Activated CD4-positive, alpha-beta memory T cell treated with anti-CD3 and anti-CD28 coated beads, Interleukin-2, amount 10 ng/mL, durations not matched to agents 7 days and 5 days (primary cell): Measurements from ENCODE around the gene PTPN2. TPM values are rescaled to one million over a fixed set of nuclear protein-coding genes. Genes with fewer than 3 reads are reported as not detected.
"Not testable (repeated sequence)": the region's sequence is repeated elsewhere in the genome, so short reads cannot be mapped to it uniquely, and the experiment has no call there.

Experiments
- CTCF ChIA-PET: fragments of 350-600 bp; sonication (Branson Sonifier 250); formaldehyde crosslinking; loops from one replicate; lab custom pipeline; 2021; ENCODE audit warnings: antibody characterized with exemption, inconsistent platforms; lab: Charles Lee
- POLR2A ChIA-PET: fragments of 350-600 bp; sonication (Branson Sonifier 250); formaldehyde crosslinking; loops from one replicate; lab custom pipeline; 2021; ENCODE audit warnings: antibody characterized with exemption; lab: Charles Lee
- DNase-seq: peaks from one replicate; pipeline ENCODE4 v3.0.0-alpha.2; 2020
- H3K27ac Mint-ChIP-seq: one replicate; pipeline ENCODE4 v1.8.0; 2021; ENCODE audit warnings: mild to moderate bottlenecking, mixed read lengths
- H3K27me3 Mint-ChIP-seq: one replicate; pipeline ENCODE4 v1.8.0; 2021; ENCODE audit warnings: mixed read lengths
- H3K36me3 Mint-ChIP-seq: one replicate; pipeline ENCODE4 v1.8.0; 2021; ENCODE audit warnings: low read depth, mixed read lengths
- H3K4me1 Mint-ChIP-seq: one replicate; pipeline ENCODE4 v1.8.0; 2021; ENCODE audit warnings: mixed read lengths
- H3K4me3 Mint-ChIP-seq: one replicate; pipeline ENCODE4 v1.8.0; 2021; ENCODE audit warnings: mild to moderate bottlenecking, mixed read lengths
- H3K9me3 Mint-ChIP-seq: one replicate; pipeline ENCODE4 v1.8.0; 2021; ENCODE audit warnings: mixed read lengths
- total RNA-seq, 2 experiments: library from RNA; stranded (reverse); gene quantifications; one replicate each; pipeline ENCODE4 v1.2.3, GENCODE V29; 2021

The PTPN2 gene
- total RNA-seq, 2 experiments from 2014 or later = 82.9 to 90.8 TPM

DNA sequence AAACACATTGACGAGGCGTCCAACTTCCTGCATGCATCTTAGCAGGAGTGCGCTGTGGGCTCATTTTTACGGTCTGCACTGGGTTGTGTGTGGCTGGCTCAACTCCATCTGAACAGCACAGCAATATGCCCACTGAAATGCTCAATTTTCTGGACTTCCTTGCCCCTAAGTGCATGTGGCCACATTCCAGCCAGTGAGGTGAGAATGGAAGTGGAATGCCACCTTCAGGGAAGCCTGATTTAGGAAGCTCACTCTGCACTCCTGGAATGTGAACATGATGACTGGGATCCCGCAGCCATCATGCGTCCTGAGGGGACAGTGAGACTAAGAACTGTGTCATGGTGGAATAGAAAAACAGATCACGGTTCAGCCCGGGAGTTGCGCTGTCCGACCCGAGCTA, 105.0 kb downstream of the PTPN2 start:
- no peak overlapping the region for H3K4me3 Mint-ChIP-seq
- no peak overlapping the region for H3K27ac Mint-ChIP-seq
- peaks cover 5% of the 10 kb centered on the region for H3K36me3 Mint-ChIP-seq
- H3K4me1 Mint-ChIP-seq = peaks cover 6% of the 10 kb centered on the region
- ChIA-PET POLR2A (no interaction called here), CTCF (interaction anchor here (1.3 kb wide), 2 partner anchors 41 to 155 kb away, joined by 3 read pairs; no protein-coding TSS in a partner anchor)
- no peak for DNase-seq
- peaks cover 4% of the 10 kb centered on the region for H3K9me3 Mint-ChIP-seq
- no peaks in the 10 kb centered on the region for H3K27me3 Mint-ChIP-seq

DNA sequence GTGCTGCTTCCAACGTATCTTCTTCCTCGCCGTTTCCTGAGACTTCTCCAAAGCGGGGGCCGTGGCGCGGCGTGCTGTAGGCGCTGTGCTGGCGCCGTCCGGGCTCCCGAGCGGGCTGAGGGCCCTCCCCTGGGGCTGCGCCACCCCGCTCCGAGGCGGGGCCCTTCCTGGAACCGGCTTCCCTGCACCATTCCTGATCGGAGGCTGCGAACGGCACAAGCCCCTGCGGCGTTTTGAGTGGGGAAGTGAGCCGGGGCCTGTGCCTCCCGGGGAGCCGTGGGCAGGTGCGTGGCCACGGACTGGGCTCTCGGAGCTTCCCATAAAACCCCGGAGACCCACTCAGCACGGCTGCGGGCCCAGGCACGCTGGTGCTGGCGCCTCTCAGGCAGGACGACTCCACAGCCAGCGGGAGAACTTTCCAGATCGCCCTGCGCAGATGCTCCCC, 106.5 kb downstream of the PTPN2 start:
- no peak for DNase-seq
- Mint-ChIP-seq H3K27ac (no peak overlapping the region), H3K4me3 (peak overlapping the region; percentile 47), H3K27me3 (no peaks in the 10 kb centered on the region), H3K9me3 (peaks cover 4% of the 10 kb centered on the region), H3K4me1 (peaks cover 9% of the 10 kb centered on the region), H3K36me3 (peaks cover 3% of the 10 kb centered on the region)
- POLR2A ChIA-PET = interaction anchor here (3.7 kb wide), 1 partner anchor 106 kb away, joined by 41 read pairs; the partner anchor contains the start of gene PTPN2
- CTCF ChIA-PET = no interaction called here

DNA sequence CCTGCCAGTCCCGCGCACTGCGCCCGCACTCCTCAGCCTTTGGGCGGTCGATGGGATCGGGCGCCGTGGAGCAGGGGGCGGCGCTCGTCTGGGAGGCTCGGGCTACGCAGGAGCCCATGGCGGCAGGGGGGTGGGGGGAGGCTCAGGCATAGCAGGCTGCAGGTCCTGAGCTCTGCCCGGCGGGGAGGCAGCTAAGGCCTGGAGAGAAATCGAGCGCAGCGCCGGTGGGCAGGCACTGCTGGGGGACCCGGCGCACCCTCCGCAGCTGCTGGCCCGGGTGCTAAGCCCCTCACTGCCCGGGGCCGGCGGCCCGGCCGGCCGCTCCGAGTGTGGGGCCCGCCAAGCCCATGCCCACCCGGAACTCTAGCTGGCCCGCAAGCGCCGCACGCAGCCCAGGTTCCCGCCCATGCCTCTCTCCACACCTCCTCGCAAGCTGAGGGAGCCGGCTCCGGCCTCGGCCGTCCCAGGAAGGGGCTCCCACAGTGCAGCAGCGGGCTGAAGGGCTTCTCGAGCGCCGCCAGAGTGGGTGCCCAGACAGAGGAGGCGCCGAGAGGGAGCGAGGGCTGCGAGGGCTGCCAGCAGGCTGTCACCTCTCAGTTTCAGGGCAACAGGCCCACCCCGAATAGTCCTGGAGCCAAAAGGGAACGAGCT, 107.1 kb downstream of the PTPN2 start:
- H3K4me3 Mint-ChIP-seq = peak overlapping the region; percentile 47
- ChIA-PET CTCF (interaction anchor here (1.0 to 1.5 kb wide), 2 partner anchors 110 to 113 kb away, joined by 3 read pairs; no protein-coding TSS in a partner anchor), POLR2A (interaction anchor here (0.8 to 3.7 kb wide), 7 partner anchors 32 to 927 kb away, joined by 3 to 41 read pairs (median 4); partner anchors contain the start of genes CEP76, PSMG2 and PTPN2)
- no peaks in the 10 kb centered on the region for H3K27me3 Mint-ChIP-seq
- DNase-seq = no peak
- H3K27ac Mint-ChIP-seq = no peak overlapping the region
- peaks cover 9% of the 10 kb centered on the region for H3K4me1 Mint-ChIP-seq
- peaks cover 4% of the 10 kb centered on the region for H3K9me3 Mint-ChIP-seq
- peaks cover 3% of the 10 kb centered on the region for H3K36me3 Mint-ChIP-seq

DNA sequence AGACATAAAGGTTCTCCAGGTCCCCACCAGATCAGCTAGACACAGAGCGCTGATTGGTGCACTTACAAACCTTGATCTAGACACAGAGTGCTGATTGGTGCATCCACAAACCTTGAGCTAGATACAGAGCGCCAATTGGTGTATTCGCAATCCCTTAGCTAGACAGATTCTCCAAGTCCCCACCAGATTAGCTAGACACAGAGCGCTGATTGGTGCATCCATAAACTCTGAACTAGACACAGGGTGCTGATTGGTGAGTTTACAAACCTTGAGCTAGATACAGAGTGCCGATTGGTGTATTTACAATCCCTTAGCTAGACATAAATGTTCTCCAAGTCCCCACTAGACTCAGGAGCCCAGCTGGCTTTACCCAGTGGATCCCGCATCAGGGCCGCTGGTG, 107.6 kb downstream of the PTPN2 start:
- H3K36me3 Mint-ChIP-seq, H3K9me3 Mint-ChIP-seq, H3K4me1 Mint-ChIP-seq, H3K27ac Mint-ChIP-seq, DNase-seq, H3K27me3 Mint-ChIP-seq: not testable (repeated sequence)
- peak overlapping the region; percentile 77 for H3K4me3 Mint-ChIP-seq
- ChIA-PET CTCF (interaction anchor here (0.7 to 2.1 kb wide), 6 partner anchors 32 to 158 kb away, joined by 3 to 8 read pairs (median 4); partner anchors contain the start of gene PTPN2), POLR2A (interaction anchor here (0.6 to 3.7 kb wide), 20 partner anchors 7 to 926 kb away, joined by 3 to 41 read pairs (median 4); partner anchors contain the start of genes AFG3L2, CEP76, PSMG2 and PTPN2)

DNA sequence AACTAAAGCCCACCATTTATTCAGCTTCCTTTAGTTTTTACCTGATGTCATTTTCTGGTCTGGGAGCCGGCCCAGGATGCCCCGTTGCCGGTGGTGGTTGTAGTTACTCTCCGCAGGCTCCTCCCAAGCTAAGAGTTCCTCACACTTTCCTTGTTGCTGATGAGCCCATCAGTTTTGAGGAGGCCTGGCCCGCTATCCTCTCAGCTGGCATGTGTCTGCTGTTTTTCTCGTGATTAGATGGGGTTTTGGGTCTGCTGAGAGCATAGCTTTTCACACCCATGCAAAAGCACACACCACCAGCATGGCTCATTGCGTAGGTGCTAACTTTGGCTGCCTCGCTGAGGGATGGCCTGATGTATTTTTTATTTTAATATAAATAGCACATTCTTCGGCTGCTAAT, 109.1 kb downstream of the PTPN2 start:
- Mint-ChIP-seq H3K4me1 (peaks cover 9% of the 10 kb centered on the region), H3K4me3 (peak overlapping the region; percentile 77), H3K9me3 (peaks cover 4% of the 10 kb centered on the region), H3K27ac (peak overlapping the region; percentile 81), H3K36me3 (peaks cover 3% of the 10 kb centered on the region), H3K27me3 (no peaks in the 10 kb centered on the region)
- no peak for DNase-seq
- POLR2A ChIA-PET = interaction anchor here (0.9 to 3.7 kb wide), 11 partner anchors 25 to 866 kb away, joined by 3 to 41 read pairs (median 4); partner anchors contain the start of genes CEP76 and PTPN2
- CTCF ChIA-PET = interaction anchor here (0.6 to 2.1 kb wide), 3 partner anchors 108 to 476 kb away, joined by 3 to 8 read pairs (median 6); partner anchors contain the start of gene PTPN2

DNA sequence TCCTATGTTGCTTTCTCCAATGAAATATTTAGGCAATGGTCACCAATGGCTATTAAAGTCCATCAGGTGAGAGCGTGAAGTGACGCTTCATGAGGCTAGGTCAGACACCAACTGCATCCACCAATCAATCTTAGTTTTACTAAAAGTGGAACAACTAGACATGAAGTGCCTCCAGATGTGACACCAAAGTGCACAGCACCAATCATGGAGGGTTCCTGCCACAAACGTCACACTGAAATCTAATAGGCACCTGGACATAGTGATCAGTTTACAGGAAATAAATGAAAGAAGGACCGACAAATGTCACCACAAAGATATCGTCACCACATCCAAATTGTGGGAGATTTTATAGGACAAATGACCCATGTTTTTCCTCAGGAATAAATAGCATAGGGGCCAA, 110.7 kb downstream of the PTPN2 start:
- Mint-ChIP-seq H3K27me3 (no peaks in the 10 kb centered on the region), H3K4me1 (peaks cover 13% of the 10 kb centered on the region), H3K9me3 (peaks cover 4% of the 10 kb centered on the region), H3K27ac (no peak overlapping the region), H3K36me3 (peaks cover 3% of the 10 kb centered on the region), H3K4me3 (no peak overlapping the region)
- no peak for DNase-seq
- POLR2A ChIA-PET = no interaction called here
- CTCF ChIA-PET = no interaction called here

DNA sequence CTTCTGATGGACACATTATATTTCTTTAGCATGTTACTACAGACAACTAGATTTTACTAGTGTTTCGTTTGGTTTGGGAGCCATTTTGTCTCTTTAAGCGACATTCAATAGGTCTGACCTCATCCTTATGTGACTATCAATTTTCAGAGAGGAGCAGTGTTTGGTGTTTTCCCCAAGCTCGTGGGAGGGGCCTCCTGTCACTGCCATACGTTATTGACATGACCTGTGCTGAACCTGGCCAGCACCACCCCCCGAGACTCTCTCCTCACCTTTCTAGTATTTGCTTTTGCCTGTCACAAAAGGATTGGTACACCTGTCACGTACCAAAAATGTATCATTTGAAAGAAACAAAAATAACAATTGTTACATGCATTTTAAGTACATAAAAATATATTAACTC, 111.9 kb downstream of the PTPN2 start:
- Mint-ChIP-seq H3K36me3 (peaks cover 3% of the 10 kb centered on the region), H3K9me3 (peaks cover 4% of the 10 kb centered on the region), H3K4me3 (no peak overlapping the region), H3K4me1 (peaks cover 15% of the 10 kb centered on the region), H3K27me3 (no peaks in the 10 kb centered on the region), H3K27ac (no peak overlapping the region)
- POLR2A ChIA-PET = no interaction called here
- no peak for DNase-seq
- CTCF ChIA-PET = no interaction called here

DNA sequence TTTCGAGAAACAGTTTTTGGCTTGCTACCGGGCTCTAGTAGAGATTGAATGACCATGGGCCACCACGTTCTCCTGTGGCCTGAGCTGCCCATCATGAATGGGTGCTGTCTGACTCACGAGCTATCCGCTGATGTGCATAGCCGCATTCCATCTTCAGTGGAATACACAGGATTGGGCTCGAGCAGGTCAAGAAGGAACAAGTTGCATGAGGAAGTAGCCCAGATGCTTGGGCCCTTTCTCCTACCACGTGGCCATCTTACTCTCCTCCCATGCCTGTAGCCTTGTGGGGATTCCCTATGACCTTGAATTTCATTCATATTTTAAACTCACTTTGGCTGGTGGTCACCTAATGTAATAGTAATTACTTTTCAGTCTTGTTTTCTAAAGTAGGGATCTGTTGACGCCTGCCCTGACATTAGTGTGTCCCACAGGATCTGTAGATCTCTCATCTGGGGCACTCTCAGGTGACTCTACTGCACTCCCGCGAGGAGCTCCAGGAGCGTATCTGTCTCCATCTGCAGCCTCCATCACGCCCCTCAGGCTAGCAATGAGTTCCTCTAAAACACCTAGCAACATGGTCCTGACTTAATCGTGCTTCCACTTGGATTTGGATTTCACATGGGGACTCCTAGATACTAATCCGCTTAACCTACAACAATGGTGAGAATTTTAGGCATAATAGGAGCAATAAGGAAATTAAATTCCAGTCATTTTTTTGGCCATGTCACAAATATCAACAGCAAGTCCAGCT, 113.4 kb downstream of the PTPN2 start:
- peaks cover 12% of the 10 kb centered on the region for H3K4me1 Mint-ChIP-seq
- no peak for DNase-seq
- H3K4me3 Mint-ChIP-seq = no peak overlapping the region
- POLR2A ChIA-PET = interaction anchor here (1.1 kb wide), 1 partner anchor 113 kb away, joined by 6 read pairs; no protein-coding TSS in a partner anchor
- no peaks in the 10 kb centered on the region for H3K9me3 Mint-ChIP-seq
- CTCF ChIA-PET = no interaction called here
- H3K36me3 Mint-ChIP-seq = peaks cover 3% of the 10 kb centered on the region
- no peaks in the 10 kb centered on the region for H3K27me3 Mint-ChIP-seq
- H3K27ac Mint-ChIP-seq = no peak overlapping the region

DNA sequence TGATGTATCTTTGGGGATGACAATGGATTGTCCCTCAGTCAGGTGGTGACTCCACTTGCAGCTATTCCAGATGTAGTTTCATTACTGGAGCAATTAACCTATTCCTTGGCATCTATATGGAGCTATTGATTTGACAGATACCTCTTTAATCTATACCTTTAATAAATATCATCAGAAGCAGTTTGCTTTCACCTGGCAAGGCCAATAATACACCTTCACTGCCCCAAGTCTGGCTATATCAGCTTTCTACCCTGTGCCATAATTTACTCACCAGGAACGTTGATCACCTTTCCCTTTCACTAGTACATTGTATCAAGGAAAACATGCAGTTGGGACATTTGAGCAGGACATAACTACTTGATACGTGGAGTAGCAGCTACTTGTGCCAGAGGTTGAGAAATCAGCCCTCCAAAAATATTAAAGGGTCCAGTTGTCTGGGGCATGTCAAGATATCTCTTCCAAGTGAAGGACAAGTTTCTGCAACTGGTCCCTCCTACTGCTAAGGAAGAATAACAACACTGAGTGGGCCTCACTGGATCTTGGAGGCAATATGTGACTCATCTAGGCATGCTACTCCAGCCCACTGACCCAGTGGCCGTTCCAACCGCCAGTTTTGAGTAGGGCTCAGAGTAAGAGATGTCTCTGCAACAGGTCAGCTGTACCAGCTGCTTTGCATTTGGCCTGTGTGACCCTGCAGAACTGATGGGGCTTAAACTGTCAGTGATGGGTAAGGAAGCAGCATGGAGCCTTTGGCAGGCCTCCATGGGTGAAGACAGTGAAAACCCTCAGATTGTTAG, 114.2 kb downstream of the PTPN2 start:
- DNase-seq = no peak
- Mint-ChIP-seq H3K4me1 (peaks cover 12% of the 10 kb centered on the region), H3K9me3 (no peaks in the 10 kb centered on the region), H3K36me3 (peaks cover 2% of the 10 kb centered on the region), H3K27ac (no peak overlapping the region), H3K27me3 (no peaks in the 10 kb centered on the region), H3K4me3 (no peak overlapping the region)
- POLR2A ChIA-PET = interaction anchor here (1.0 kb wide), 2 partner anchors 114 to 179 kb away, joined by 3 read pairs; no protein-coding TSS in a partner anchor
- CTCF ChIA-PET = no interaction called here

DNA sequence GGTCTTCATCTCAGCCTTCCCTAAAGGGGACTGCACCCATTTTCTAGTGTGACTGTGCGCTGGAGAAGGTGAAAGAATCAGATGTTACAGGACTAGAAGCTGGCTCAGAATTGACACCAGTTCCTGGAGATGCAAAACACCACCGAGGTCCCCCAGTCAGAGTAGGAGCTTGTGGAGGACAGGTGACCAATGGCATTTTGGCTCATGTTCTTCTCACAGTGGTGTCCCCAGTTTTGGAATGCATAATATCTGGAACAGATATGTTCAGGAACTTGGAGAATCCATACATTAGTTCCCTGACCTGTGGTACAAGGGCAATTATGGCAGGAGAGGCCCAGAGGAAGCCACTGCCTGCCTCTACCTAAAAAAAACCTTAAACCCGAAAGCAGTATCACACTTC, 114.9 kb downstream of the PTPN2 start:
- Mint-ChIP-seq H3K36me3 (no peaks in the 10 kb centered on the region), H3K4me3 (no peak overlapping the region), H3K27ac (no peak overlapping the region), H3K9me3 (no peaks in the 10 kb centered on the region), H3K4me1 (peaks cover 10% of the 10 kb centered on the region), H3K27me3 (no peaks in the 10 kb centered on the region)
- POLR2A ChIA-PET = interaction anchor here (1.0 kb wide), 2 partner anchors 114 to 179 kb away, joined by 3 read pairs; no protein-coding TSS in a partner anchor
- CTCF ChIA-PET = interaction anchor here (0.9 kb wide), 1 partner anchor 43 kb away, joined by 3 read pairs; no protein-coding TSS in a partner anchor
- no peak for DNase-seq

DNA sequence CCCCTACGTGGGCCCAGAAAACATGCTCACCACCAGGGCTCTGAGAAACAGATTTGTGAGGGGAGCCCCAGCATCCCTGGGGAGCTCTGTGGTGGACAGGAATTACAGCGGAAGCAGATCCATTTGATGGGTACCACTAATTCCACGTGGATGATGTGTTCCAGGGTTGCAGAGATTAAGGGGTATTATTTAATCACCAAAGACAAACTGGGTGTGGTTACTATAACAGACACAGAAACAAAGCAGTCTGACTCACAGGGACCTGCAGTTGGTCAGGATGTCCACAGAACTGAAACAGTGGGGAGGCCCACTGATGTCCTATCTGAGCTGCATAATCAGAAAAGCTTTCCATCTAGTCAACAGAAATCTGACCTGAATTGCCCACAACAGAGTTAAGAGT, 115.4 kb downstream of the PTPN2 start:
- no peaks in the 10 kb centered on the region for H3K36me3 Mint-ChIP-seq
- H3K4me1 Mint-ChIP-seq = peaks cover 6% of the 10 kb centered on the region
- no peak overlapping the region for H3K4me3 Mint-ChIP-seq
- H3K27me3 Mint-ChIP-seq = no peaks in the 10 kb centered on the region
- H3K27ac Mint-ChIP-seq = no peak overlapping the region
- CTCF ChIA-PET = interaction anchor here (0.9 kb wide), 1 partner anchor 43 kb away, joined by 3 read pairs; no protein-coding TSS in a partner anchor
- no peaks in the 10 kb centered on the region for H3K9me3 Mint-ChIP-seq
- POLR2A ChIA-PET = interaction anchor here (1.0 kb wide), 2 partner anchors 115 to 180 kb away, joined by 3 read pairs; no protein-coding TSS in a partner anchor
- no peak for DNase-seq

DNA sequence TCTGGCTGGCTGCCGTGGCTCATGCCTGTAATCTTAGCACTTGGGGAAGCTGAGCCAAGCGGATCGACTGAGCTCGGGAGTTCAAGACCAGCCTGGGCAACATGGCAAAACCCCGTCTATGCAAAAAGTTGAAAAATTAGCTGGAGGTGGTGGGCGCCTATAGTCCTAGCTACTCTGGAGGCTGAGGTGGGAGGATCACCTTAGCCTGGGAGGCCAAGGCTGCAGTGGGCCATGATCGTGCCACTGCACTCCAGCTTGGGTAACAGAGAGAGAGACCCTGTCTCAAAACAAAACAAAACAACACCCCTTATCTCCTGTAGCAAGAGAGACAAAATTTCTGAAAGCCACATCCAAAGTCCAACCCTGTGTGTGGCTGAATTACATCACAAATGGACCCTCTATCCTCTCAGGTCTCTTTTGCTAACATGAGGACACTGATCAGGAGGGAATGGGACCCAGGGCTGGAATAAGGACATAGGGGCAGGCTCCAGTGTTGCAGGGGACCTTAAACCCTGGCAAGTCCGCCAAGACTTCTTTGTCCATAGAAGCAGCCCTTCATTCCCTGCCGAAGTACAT, 116.4 kb downstream of the PTPN2 start:
- Mint-ChIP-seq H3K36me3 (no peaks in the 10 kb centered on the region), H3K27ac (no peak overlapping the region), H3K9me3 (no peaks in the 10 kb centered on the region), H3K4me1 (peaks cover 6% of the 10 kb centered on the region), H3K4me3 (no peak overlapping the region), H3K27me3 (no peaks in the 10 kb centered on the region)
- no peak for DNase-seq
- CTCF ChIA-PET = no interaction called here
- POLR2A ChIA-PET = no interaction called here
